H1 (cell line): ENCODE results near the gene P2RX1.

ENCODE experiments used
- BRCA1 ChIP-seq: IDR thresholded peaks from 2 replicates; pipeline ENCODE4 v1.6.1; 2012; ENCODE audit warnings: low read depth, low read length, improper control_type of control experiment
- CREB1 ChIP-seq: IDR thresholded peaks from 2 replicates; pipeline ENCODE4 v1.6.1; 2012; ENCODE audit warnings: inconsistent platforms
- CTBP2 ChIP-seq: IDR thresholded peaks from 2 replicates; pipeline ENCODE4 v1.7.0; 2011; ENCODE audit warnings: borderline replicate concordance, mild to moderate bottlenecking, moderate library complexity, mixed read lengths, low read length; ENCODE audit not compliant: insufficient read depth, insufficient read length
- EGR1 ChIP-seq: IDR thresholded peaks from 2 replicates; pipeline ENCODE4 v1.6.1; 2011; ENCODE audit warnings: low read depth, low read length, borderline replicate concordance
- EP300 ChIP-seq, 2 experiments: IDR thresholded peaks; 1 replicate in 1 of 2; 2 replicates in 1 of 2; pipeline ENCODE4 v1.6.1; 2011 to 2012; ENCODE audit warnings: low read depth in 2 of 2, low read length in 2 of 2, mild to moderate bottlenecking in 2 of 2, borderline replicate concordance in 1 of 2, inconsistent platforms in 1 of 2, moderate library complexity in 1 of 2
- EZH2 ChIP-seq: fragments of 200-600 bp; sonication (generic); IDR thresholded peaks from 2 replicates; pipeline ENCODE4 v1.7.1; 2012; ENCODE audit warnings: low read depth, mild to moderate bottlenecking, moderate library complexity, low read length, inconsistent platforms; ENCODE audit not compliant: severe bottlenecking
- KDM4A ChIP-seq: IDR thresholded peaks from one replicate; pipeline ENCODE4 v1.7.1; 2012; ENCODE audit warnings: low read depth, mild to moderate bottlenecking, moderate library complexity, low read length, inconsistent platforms; ENCODE audit not compliant: severe bottlenecking
- MAFK ChIP-seq: IDR thresholded peaks from 2 replicates; pipeline ENCODE4 v1.6.1; 2012; ENCODE audit warnings: low read depth, mild to moderate bottlenecking, improper control_type of control experiment, low read length
- NANOG ChIP-seq: IDR thresholded peaks from 2 replicates; pipeline ENCODE4 v1.6.1; 2011; ENCODE audit warnings: low read length, low read depth, mild to moderate bottlenecking, inconsistent platforms; ENCODE audit not compliant: insufficient read depth, poor library complexity, severe bottlenecking
- RXRA ChIP-seq: IDR thresholded peaks from 2 replicates; pipeline ENCODE4 v1.6.1; 2011; ENCODE audit warnings: low read depth, mild to moderate bottlenecking, low read length, moderate library complexity; ENCODE audit not compliant: insufficient read depth
- ZNF274 ChIP-seq: IDR thresholded peaks from 2 replicates; pipeline ENCODE4 v1.7.0; 2012; ENCODE audit warnings: low read length, borderline replicate concordance; ENCODE audit errors: extremely low read depth
- TF ChIP-seq, protein P1 (sequence below): IDR thresholded peaks from 2 replicates; pipeline ENCODE4 v1.6.1; 2011; ENCODE audit warnings: low read length, improper control_type of control experiment
- TF ChIP-seq, protein P2 (sequence below), 3 experiments: IDR thresholded peaks; 1 replicate in 2 of 3; 2 replicates in 1 of 3; pipeline versions ENCODE4 v1.5.1 to v1.6.1; 2011; ENCODE audit warnings: low read length in 3 of 3, mild to moderate bottlenecking in 3 of 3, inconsistent platforms in 2 of 3, low read depth in 1 of 3, moderate library complexity in 1 of 3; ENCODE audit not compliant: insufficient read depth in 1 of 3; ENCODE audit errors: control extremely low read depth in 1 of 3
- TF ChIP-seq, protein P3 (sequence below): IDR thresholded peaks from 2 replicates; pipeline ENCODE4 v1.6.1; 2012; ENCODE audit warnings: inconsistent platforms

- TF ChIP-seq, protein P1, sequence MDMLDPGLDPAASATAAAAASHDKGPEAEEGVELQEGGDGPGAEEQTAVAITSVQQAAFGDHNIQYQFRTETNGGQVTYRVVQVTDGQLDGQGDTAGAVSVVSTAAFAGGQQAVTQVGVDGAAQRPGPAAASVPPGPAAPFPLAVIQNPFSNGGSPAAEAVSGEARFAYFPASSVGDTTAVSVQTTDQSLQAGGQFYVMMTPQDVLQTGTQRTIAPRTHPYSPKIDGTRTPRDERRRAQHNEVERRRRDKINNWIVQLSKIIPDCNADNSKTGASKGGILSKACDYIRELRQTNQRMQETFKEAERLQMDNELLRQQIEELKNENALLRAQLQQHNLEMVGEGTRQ: no peak
- TF ChIP-seq EP300 (IDR thresholded peaks at IDR 0.05; ENCODE audit: borderline replicate concordance in 1 of 2, low read depth in 2 of 2, low read length in 2 of 2) (no peak), KDM4A (no peak), CTBP2 (no peak), CREB1 (no peak), BRCA1 (no peak), RXRA (no peak), MAFK (no peak), EGR1 (no peak), EZH2 (no peak), NANOG (no peak), ZNF274 (no peak)
- TF ChIP-seq, protein P2, sequence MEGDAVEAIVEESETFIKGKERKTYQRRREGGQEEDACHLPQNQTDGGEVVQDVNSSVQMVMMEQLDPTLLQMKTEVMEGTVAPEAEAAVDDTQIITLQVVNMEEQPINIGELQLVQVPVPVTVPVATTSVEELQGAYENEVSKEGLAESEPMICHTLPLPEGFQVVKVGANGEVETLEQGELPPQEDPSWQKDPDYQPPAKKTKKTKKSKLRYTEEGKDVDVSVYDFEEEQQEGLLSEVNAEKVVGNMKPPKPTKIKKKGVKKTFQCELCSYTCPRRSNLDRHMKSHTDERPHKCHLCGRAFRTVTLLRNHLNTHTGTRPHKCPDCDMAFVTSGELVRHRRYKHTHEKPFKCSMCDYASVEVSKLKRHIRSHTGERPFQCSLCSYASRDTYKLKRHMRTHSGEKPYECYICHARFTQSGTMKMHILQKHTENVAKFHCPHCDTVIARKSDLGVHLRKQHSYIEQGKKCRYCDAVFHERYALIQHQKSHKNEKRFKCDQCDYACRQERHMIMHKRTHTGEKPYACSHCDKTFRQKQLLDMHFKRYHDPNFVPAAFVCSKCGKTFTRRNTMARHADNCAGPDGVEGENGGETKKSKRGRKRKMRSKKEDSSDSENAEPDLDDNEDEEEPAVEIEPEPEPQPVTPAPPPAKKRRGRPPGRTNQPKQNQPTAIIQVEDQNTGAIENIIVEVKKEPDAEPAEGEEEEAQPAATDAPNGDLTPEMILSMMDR (IDR thresholded peaks at IDR 0.05; ENCODE audit: control extremely low read depth in 1 of 3, insufficient read depth in 1 of 3, low read depth in 1 of 3, low read length in 3 of 3): no peak
- TF ChIP-seq, protein P3, sequence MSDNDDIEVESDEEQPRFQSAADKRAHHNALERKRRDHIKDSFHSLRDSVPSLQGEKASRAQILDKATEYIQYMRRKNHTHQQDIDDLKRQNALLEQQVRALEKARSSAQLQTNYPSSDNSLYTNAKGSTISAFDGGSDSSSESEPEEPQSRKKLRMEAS: no peak
Measured at GRCh38 chr17:3959295-3959899, 43.1 kb upstream of the P2RX1 start.
